Right ventricle myocardium superior (tissue), 1 donor: ENCODE data around the gene DLX1. TPM values are rescaled to one million over a fixed set of nuclear protein-coding genes. Genes with fewer than 3 reads are reported as not detected.
"Not testable (repeated sequence)": the region's sequence is repeated elsewhere in the genome, so short reads cannot be mapped to it uniquely, and the experiment has no call there.

Experiments used
- ATAC-seq: fragments of 200-7000 bp; cut with Tn5 transposase; one replicate; pipeline ENCODE4 v1.9.1; 2020; ENCODE audit warnings: mild to moderate bottlenecking; ENCODE audit not compliant: poor library complexity
- DNase-seq: peaks from one replicate; pipeline ENCODE4 v3.0.0-alpha.2; 2020
- intact Hi-C: fragments of 100-400 bp; cut with DNase I; formaldehyde crosslinking; loops from one replicate; pipeline ENCODE4 v1.11.2; 2022
- total RNA-seq: library from RNA; stranded (reverse); fragmentation: NEBNext Ultra II Directional; extraction: Animal tissue kit (Norgen Biotek cat#: 25700); gene quantifications from one replicate; pipeline ENCODE4 v1.2.1, GENCODE V29; 2021
- donor health status: DM: no; HTN: yes; CAD: no; lungs with severe emphysema.

Gene DLX1
- total RNA-seq, 1 donor from 2014 or later = not detected

DNA sequence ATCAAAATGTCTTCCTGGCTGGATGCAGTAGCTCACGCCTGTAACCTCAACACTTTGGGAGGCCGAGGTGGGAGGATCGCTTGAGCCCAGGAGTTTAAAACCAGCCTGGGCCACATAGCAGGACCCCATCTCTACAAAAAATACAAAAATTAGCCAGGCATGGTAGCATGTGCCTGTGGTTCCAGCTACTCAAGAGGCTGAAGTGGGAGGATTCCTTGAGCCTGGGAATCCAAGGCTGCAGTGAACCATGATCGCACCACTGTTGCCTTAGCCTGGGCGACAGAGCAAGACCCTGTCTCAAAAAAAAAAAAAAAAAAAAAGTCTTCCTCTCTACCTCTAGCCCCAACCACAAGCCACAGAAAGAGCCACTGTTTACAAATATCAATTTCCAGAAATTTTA lies 25.2 kb upstream of the DLX1 start:
- ATAC-seq, intact Hi-C loops, DNase-seq: not testable (repeated sequence)

DNA sequence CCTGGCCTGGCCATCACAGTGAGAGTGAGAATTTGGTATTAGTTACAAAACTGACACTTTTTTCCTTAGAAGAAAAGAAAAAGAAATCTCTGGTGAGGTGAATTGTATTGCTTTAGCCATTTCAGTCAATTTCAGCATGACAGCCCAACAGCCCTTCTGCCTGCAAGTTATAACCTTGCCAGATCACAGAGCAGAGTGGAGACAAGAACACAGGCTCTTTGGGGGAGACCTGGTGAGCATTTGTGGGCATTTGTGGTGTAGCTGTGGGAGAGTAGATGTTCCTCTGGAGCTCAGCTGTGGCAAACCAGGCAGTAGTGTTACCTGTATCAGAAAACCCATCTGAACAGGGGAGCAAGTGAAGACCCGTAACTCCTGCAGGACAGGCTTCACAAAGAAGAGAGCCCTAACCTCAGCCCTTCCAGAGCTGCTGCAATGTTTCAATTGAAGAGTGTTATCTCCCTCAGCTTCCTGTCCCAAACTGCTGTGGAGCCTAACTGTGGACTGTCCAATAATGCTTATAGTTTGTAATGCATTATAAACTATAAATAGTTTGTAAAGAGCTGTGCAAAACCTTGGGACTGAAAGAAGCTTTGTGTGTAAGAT lies 22.8 kb upstream of the DLX1 start:
- no peak for DNase-seq
- intact Hi-C loops = no loop called here
- ATAC-seq = no peak

DNA sequence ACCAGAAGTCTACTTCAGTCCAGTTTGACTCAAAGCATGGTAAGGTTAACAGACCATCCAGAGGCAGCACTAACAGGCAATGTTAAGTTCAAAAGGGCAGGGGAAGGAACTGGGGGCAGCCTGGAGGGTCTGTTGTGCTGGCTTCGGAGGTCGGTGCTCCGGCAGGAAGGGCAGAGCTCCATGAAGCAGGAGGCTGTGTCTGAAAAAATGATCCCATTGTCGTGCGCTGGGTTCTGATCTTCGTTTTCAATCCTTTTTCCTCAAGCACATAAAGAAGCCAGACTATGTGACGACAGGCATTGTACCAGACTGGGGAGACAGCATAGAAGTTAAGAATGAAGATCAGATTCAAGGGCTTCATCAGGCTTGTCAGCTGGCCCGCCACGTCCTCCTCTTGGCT lies 21.9 kb upstream of the DLX1 start:
- ATAC-seq = no peak
- intact Hi-C loops = no loop called here
- DNase-seq = no peak

DNA sequence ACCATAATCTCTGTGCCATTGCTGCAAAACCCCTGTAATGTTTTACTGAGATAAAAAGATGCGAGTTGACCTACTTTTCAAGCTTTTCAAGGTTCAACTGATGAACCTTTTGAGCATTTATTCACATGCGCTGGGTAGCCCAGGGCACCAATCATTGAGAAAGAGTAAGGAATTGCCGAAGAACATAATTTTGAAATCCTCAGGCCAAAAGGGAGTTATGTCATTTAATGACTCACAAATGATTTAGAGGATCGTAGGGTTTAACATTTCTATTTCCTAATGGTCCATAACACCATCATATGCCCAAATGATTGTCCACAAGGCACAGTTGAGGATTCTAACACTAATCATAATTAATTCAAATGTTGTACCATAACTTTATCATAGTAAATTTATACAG lies 20.2 kb upstream of the DLX1 start:
- intact Hi-C loops = no loop called here
- no peak for ATAC-seq
- no peak for DNase-seq

DNA sequence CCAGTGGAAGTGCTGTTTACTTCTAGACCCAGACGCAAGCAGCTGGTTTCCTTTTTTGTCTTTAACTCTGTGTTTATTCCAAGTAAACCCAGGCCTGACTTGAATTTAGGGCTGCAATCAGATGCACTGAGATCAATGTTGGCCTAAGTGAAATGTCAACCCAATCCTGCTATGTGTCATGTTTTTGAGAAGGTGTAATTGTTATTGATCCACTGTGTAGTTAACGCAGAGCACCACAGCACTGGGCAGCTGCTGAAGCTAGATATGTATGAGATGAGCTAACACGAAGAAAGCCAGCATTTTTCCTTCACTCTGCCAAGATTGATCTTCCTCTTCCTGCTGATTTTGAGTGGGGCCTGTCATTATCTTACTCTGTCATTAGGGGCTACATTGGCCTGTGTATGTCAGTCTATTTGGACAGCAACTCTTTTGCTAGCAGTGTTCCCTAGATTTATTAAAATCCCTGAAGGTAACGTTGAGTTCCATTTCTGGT lies 18.9 kb upstream of the DLX1 start:
- no peak for ATAC-seq
- DNase-seq = no peak
- intact Hi-C loops = no loop called here

DNA sequence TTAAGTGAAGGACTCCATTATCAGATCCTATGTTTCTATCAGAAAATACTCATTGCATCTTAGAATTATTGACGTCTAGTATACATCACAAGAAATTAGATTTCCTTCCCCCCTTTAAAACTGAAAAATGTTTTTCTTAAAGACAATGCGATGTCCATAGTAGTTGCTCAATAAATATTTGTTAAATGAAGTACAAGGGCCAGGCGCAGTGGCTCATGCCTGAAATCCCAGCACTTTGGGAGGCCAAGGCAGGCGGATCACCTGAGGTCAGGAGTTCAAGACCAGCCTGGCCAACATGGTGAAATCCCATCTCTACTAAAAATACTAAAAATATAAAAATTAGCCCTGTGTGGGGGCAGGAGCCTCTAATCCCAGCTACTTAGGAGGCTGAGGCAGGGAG lies 17.4 kb upstream of the DLX1 start:
- ATAC-seq, intact Hi-C loops, DNase-seq: not testable (repeated sequence)

DNA sequence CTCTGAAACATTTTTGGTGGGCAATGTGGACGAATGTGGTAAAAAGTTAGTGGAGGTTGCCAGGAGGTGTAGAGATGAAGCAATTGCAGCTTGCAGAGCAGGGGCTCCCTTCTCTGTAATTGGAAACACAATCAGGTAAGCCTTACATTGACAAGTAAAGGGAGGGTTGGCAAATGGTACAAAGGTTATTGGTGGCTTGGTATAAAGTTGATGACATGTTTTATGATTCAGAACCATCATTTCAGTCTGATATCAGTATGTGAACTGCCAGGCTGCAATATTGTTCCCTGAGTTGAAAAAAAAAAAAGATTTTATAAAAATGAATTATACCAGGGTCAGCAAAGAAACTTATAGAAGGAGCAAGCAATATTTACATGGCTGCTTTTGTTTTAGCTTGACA lies 14.4 kb upstream of the DLX1 start:
- DNase-seq (no peak), ATAC-seq (no peak)
- intact Hi-C loops = no loop called here

DNA sequence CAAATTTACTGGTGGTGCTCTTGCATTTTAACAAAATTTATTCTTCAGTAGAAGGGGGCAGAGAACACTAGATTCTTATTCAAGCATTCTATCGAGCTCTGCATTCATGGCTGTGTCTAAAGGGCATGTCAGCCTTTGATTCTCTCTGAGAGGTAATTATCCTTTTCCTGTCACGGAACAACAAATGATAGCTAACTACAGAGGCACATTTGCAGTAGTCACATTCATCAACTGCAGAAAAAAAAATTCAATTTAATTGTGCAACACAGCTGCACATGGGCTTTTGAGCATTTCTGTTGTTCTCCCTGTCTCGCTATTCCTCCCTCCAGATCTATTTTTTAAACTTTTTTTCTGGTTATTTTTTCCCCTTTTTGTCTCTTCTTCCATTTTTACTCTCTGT lies 13.0 kb upstream of the DLX1 start:
- ATAC-seq = no peak

DNA sequence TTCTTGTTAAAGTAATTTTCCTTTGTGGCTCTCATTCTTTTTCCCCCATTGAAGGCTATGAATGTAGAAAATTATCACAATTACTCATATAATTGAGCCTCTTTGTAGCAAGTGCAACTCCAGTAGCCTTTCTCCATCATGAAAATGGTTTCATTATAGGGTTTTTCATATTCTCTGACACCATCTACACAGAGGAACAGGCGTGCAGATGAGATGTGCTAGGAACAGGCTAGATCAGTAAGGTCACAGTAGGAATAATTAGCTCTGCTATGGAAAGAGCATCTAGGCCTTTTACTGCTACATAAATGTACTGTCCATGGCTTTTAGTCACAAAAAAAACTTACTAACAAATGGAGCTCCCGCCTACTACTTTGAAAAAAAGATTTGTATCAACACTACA lies 12.6 kb upstream of the DLX1 start:
- ATAC-seq (no peak), DNase-seq (no peak)
- intact Hi-C loops = no loop called here

More for the DNA sequence above, 13.0 kb upstream of the DLX1 start:
- DNase-seq = no peak
- intact Hi-C loops = no loop called here

DNA sequence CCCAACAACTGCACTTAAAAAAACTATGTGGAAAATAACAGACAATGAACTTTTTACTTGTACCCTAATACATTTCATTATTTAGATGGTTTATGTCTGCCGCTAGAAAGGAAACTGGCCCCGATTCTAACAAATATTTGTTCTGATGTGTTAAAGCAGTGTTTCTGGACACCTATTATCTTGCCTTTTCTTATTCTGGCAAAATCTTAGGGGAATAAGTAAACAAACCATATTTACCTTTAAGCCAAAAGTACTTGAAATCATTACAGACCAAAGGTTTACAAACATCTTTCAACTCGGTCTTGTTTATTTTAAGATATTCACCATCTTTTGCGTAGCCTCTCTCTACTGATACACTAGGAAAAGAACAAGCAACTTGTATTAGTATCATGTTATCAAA lies 11.8 kb upstream of the DLX1 start:
- no peak for DNase-seq
- intact Hi-C loops = no loop called here
- ATAC-seq = no peak

DNA sequence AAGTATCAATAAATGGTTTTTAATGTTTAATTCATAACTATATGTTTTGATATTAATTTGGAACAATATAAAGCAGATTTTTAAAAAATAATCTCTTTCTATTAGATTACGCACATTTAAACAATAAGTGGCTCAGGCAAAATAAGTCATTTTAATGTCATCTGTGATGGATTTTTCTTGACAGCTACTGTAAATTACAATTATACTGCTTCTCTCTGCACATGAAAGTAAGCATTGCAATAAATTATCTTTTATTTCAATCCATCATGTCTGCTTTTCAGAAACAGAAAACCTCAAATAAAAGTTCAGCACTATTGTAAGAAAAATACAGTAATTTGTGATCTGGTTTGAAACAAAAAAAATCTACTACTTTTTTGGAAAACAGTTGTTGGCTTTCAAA lies 11.1 kb upstream of the DLX1 start:
- ATAC-seq = no peak
- intact Hi-C loops = no loop called here
- no peak for DNase-seq

DNA sequence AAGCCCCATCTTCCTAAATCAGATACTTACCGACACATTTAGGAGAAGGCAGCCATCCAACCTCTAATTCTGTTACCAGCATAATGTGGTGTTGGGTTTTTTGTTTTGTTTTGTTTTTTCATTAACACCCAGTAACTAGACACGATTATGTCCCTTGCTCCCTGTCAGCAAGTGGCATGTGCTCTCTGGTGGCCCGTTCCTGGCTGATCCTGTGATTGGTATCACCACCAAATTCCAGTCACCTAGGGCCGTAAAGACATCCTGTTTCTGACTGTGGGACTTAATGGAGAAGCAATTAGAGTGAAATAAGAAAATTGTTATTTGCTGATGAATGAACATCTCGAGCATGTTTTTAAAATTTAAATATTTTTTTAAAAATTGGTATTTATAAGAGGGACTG lies 5.9 kb upstream of the DLX1 start:
- DNase-seq (no peak), ATAC-seq (no peak)
- intact Hi-C loops = no loop called here

DNA sequence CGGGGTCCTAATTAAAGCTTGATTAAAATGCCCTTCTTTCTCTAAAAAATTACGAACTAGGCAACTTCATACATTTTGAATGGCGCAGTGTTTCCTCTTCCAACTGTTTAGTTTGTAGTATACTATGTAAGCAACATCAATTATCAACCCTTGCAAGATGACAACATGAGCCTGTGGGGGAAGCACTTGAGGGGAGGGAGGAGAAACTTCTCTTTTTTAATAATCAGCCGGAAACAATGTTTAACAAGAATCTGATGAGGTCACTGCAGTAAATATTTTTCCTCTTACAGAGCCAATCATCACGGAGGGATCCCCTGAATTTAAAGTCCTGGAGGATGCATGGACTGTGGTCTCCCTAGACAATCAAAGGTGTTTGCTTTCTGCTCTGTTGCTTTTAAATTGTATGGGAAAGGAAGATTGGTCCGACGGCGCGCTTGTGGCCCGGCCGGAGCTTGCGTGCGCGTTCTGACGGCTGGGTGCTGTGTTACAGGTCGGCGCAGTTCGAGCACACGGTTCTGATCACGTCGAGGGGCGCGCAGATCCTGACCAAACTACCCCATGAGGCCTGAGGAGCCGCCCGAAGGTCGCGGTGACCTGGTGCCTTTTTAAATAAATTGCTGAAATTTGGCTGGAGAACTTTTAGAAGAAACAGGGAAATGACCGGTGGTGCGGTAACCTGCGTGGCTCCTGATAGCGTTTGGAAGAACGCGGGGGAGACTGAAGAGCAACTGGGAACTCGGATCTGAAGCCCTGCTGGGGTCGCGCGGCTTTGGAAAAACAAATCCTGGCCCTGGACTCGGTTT lies 5.3 kb upstream of the DLX1 start:
- no peak for DNase-seq
- intact Hi-C loops = no loop called here
- ATAC-seq = no peak

DNA sequence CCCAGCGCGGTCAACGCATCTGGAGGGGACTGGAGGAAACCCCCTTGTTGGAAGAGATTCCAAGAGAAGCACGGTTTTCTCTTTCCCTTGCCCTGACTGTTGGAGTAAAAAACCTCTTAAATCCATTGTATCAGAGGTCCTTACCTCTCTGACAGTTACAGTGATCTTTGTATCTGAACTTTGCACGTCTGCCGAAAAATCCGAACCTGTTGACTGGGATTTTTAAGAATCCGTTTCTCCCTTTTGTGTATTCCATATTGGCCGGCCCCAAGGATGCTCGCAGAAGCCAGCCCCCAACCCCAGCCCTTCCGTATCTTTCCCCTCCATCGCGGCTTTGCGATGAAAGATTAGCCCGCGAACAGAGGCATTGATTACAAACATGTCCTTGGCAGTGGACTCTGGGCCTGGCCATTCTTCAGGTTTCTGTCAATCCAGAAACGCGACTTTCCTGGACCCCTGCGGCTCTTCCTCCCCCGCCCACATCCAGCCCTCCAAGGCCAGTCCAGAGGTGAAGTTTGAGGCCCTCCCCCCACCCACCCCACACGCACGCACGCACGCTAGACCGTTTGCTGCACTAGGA lies 4.6 kb upstream of the DLX1 start:
- intact Hi-C loops = no loop called here
- no peak for ATAC-seq
- no peak for DNase-seq

DNA sequence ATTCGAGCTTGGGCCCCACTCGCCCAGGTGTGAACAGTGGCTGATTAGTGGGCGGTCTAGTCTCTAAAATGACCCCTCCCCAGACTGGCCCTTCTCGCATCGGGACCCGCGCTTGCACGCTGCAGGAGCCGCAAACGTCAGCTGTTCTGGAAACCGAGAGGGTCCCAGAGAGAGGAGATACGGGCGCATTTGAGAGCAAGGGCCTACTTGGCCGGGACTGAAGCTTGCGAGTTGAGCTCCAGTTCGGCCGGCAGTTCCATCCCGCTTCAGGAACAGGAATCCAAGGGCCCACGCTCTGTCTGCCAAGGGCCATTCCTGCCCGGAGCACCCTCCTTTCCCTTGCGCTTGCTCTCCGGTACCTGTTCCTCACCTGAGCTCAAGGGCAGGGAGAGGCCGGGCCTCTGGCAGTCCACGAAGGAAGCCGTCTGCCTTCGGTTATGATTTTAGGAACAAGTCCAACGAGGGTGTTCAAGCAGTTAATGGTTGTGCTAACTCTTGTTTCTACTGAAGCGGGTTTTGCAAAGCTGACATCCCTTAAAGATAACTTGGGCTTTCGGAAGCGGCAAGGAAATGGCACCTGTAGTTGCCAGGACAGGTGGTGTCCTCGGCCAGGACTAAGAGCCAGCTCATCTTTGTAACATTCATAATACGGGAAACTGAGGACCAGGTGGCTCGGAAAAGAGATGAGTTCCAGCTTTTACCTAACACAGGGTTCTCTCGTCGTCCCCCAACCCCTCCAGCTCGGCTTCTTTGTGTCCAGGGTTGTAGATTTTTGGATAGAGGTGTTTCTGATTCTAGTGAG lies 3.9 kb upstream of the DLX1 start:
- DNase-seq = no peak
- ATAC-seq = no peak
- intact Hi-C loops = no loop called here

DNA sequence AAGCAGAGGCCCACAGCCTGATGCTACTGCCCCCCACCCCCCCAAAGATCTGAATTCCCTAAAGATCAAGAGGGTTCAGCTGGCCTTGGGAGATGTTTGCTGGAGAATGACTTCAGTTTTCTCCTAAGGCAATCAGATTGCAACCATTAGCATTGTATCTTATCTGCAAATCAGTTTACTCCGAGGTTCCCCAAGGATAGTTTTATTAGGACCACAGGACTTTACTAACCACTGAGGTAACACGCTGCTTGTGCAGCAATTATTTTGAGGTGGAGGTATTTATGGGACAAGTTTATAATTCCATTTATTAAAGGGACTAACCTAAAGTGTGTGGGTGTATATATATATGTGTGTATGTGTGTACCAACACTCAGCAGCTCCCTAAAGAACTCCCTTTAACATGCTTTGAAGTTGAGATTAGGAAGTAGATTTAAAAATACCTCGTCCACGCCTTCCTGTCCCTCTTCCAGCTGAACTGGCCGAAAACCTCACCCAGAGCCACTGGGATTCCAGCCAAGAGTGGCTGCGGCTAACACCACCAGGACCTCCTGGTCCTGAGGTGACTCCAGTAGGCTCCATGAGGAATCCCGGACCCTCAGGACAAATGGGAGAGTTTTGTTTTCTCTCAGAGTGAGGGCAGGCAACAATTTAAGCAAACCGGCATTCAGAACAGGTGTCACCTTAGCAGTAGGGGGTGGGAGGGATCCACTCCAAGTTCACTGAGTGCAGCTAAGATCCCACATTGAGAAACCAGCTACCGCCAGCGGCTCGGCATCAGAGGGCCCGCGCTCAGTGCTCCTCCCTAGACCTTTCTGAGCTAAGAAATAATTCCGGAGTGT lies 3.0 kb upstream of the DLX1 start:
- intact Hi-C loops = no loop called here
- DNase-seq (no peak), ATAC-seq (no peak)

DNA sequence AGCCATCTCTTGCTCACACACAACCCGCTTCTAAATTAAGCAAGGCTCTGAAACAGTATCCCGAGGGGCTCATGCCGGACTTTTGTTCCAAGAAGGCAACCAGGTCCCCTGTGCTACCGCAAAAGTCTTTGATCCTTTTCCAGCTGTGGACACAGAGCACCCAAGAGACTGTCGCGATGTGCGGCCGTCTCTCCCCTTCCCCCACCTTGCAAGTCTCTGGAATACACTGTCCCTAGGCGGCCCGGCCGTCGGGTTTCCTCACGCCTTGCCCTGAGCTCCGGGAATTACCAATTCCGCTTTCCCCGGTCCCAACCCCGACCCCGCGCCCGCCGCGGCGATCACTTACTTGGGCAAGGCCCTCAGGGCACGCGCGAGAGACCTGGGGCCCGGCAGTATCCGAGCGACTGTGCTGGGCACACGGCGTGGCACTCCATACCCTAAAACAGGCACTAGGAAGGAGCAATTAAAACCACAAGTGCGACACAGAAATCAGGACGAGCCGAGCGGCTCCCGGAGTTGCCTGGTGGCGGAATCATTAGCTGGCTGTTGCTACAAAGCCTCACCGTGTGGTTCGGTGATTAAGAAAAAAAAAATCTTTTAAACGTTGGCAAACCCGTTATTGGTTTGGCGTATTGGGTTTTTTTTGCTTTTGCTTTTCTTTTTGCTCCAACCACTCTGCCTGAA lies 2.2 kb upstream of the DLX1 start:
- DNase-seq = no peak
- no peak for ATAC-seq

More for the DNA sequence above, 2.2 kb upstream of the DLX1 start:
- intact Hi-C loops = no loop called here
